Left ventricle myocardium inferior (tissue), 1 donor: ENCODE measurements around the gene QSOX1. TPM values are rescaled to one million over a fixed set of nuclear protein-coding genes. Genes with fewer than 3 reads are reported as not detected.
A peak's percentile ranks its signal among the peaks of the same experiment; 100 is the strongest.

Experiments used
- DNase-seq: peaks from one replicate; pipeline ENCODE4 v3.0.0-alpha.2; 2020
- H3K27ac ChIP-seq: fragments of 200-600 bp; replicated peaks from 2 replicates; pipeline ENCODE4 v1.8.0; 2021
- H3K27me3 ChIP-seq: fragments of 200-600 bp; 2 replicates; pipeline ENCODE4 v1.8.0; 2021; ENCODE audit warnings: low read depth
- H3K36me3 ChIP-seq: fragments of 200-600 bp; 2 replicates; pipeline ENCODE4 v1.8.0; 2021
- H3K4me1 ChIP-seq: fragments of 200-600 bp; 2 replicates; pipeline ENCODE4 v1.8.0; 2021
- H3K4me3 ChIP-seq: fragments of 200-600 bp; 2 replicates; pipeline ENCODE4 v1.8.0; 2021; ENCODE audit warnings: mild to moderate bottlenecking, moderate library complexity
- H3K9me3 ChIP-seq: fragments of 200-600 bp; replicated peaks from 2 replicates; pipeline ENCODE4 v1.8.0; 2021
- intact Hi-C: fragments of 100-400 bp; cut with micrococcal nuclease; formaldehyde crosslinking; loops from one replicate; pipeline ENCODE4 v1.11.0; 2022
- long read RNA-seq: library from polyadenylated mRNA; unstranded; transcript quantifications from one replicate; pipeline ENCODE4 v2.0.0, GENCODE V29; 2021
- total RNA-seq: library from RNA; stranded (reverse); fragmentation: NEBNext Ultra II Directional; extraction: Animal tissue kit (Norgen Biotek cat#: 25700); gene quantifications from one replicate; pipeline ENCODE4 v1.2.1, GENCODE V29; 2021
- TF ChIP-seq, protein P1 (sequence below): fragments of 200-600 bp; IDR thresholded peaks from 2 replicates; pipeline ENCODE4 v1.8.0; 2021; ENCODE audit warnings: antibody characterized with exemption, mild to moderate bottlenecking, borderline replicate concordance
- donor health status: DM: no; HTN: yes; CAD: no; lungs with severe emphysema.

QSOX1 gene, protein sequence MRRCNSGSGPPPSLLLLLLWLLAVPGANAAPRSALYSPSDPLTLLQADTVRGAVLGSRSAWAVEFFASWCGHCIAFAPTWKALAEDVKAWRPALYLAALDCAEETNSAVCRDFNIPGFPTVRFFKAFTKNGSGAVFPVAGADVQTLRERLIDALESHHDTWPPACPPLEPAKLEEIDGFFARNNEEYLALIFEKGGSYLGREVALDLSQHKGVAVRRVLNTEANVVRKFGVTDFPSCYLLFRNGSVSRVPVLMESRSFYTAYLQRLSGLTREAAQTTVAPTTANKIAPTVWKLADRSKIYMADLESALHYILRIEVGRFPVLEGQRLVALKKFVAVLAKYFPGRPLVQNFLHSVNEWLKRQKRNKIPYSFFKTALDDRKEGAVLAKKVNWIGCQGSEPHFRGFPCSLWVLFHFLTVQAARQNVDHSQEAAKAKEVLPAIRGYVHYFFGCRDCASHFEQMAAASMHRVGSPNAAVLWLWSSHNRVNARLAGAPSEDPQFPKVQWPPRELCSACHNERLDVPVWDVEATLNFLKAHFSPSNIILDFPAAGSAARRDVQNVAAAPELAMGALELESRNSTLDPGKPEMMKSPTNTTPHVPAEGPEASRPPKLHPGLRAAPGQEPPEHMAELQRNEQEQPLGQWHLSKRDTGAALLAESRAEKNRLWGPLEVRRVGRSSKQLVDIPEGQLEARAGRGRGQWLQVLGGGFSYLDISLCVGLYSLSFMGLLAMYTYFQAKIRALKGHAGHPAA
- total RNA-seq, result 102 TPM
- long read RNA-seq, full-length matches to known transcripts, result 144 of 233 reads
- long read RNA-seq, partial matches to known transcripts, result 54 of 233 reads
- long read RNA-seq, other reads (novel, unspliced or antisense), result 35 of 233 reads

DNA sequence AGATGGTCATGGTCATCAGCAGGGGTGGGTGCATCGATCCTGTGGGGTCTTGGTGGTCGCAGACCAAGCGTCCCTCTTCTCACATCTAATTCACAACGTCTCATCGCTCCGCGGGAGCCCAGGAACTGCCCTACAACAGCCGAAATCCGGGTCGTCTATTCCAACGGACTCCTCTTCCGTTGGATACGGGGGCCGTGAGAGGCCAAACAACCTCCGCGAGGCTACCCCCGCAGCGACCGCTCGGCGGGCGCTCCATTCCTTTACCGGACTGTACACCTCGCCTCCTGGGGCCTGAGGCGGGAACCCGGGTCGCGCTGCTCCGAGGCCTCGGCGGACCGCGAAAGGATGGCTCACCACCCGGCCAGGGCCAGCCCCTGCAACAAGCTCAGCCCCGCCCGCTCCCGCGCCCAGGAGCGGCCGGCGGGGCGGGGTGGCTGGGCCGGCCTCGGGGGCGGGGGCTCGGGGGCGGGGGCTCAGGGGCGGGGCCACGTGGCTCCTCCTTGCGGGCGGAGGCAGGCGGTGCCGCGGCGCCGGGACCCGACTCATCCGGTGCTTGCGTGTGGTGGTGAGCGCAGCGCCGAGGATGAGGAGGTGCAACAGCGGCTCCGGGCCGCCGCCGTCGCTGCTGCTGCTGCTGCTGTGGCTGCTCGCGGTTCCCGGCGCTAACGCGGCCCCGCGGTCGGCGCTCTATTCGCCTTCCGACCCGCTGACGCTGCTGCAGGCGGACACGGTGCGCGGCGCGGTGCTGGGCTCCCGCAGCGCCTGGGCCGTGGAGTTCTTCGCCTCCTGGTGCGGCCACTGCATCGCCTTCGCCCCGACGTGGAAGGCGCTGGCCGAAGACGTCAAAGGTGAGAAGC is at the start of gene QSOX1:
TSS of gene QSOX1 (plus strand) at position 545 of the 857 bp plus-strand sequence. CDS start at position 584, 39 bp downstream.
- Histone ChIP-seq H3K36me3 (no peaks in the 10 kb centered on the region), H3K4me1 (peaks cover 52% of the 10 kb centered on the region), H3K9me3 (no peaks in the 10 kb centered on the region), H3K4me3 (peak within 1 kb of the TSS; percentile 100), H3K27ac (peak within 1 kb of the TSS; percentile 99), H3K27me3 (no peaks in the 10 kb centered on the region)
- TF ChIP-seq, protein P1, sequence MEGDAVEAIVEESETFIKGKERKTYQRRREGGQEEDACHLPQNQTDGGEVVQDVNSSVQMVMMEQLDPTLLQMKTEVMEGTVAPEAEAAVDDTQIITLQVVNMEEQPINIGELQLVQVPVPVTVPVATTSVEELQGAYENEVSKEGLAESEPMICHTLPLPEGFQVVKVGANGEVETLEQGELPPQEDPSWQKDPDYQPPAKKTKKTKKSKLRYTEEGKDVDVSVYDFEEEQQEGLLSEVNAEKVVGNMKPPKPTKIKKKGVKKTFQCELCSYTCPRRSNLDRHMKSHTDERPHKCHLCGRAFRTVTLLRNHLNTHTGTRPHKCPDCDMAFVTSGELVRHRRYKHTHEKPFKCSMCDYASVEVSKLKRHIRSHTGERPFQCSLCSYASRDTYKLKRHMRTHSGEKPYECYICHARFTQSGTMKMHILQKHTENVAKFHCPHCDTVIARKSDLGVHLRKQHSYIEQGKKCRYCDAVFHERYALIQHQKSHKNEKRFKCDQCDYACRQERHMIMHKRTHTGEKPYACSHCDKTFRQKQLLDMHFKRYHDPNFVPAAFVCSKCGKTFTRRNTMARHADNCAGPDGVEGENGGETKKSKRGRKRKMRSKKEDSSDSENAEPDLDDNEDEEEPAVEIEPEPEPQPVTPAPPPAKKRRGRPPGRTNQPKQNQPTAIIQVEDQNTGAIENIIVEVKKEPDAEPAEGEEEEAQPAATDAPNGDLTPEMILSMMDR, result peak; percentile 57
- intact Hi-C loops, result no loop called here
- DNase-seq, result peak; percentile 90

DNA sequence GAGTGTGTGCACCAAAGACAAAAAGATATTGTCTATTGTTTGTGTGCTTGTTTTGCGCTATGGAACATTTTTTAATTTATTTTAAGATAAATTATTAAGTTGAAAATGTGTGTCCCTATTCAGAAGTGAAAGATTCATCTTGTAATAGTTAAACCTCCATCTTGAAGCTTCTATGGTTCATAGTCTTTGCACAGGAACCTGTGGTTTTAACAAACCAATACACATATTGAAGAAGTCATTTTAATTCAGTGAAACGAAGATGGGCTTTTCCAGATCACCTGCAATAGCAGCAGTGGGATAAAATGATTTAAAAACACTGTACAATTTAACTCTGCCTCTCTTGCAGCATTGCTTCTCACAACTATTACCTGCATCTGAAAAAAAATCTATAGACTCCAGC is 42.6 kb upstream of the QSOX1 start:
- intact Hi-C loops, result no loop called here
- Histone ChIP-seq H3K4me1 (peaks cover 42% of the 10 kb centered on the region), H3K36me3 (peaks cover 59% of the 10 kb centered on the region)

DNA sequence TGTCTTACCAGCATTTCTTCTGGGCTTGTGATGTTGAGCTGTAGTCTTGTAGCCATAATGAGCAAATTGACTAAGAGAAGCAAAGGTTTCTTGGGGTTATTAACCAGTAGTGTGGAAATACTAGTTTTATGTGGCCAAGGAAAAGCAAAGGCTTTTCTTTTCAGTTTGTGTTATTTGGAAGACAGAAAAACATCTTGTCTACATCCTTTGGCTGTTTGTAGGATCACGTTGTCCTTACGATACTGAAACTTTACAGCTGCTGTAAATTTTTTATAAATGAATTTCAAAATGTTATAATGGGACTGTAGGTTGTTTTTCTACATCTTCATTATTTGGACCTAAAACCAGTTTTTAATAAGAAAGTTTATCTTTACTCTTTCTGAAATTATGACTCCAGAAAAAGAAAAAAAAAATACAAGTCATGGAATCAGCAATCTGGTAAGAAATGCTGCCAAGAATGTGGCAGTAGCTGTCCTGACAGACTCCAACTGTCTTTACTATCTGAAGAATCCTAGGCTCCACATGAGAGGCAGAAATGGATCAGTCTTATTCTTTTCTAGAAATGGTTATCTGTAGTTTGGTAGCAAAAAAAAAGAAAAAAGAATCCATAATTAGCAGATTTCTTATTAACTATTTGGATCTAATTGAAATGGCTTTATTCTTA is 41.6 kb upstream of the QSOX1 start:
- Histone ChIP-seq H3K36me3 (peaks cover 50% of the 10 kb centered on the region), H3K4me1 (peaks cover 51% of the 10 kb centered on the region), H3K4me3 (no peak overlapping the region), H3K27ac (peak overlapping the region; percentile 61), H3K27me3 (no peaks in the 10 kb centered on the region), H3K9me3 (no peaks in the 10 kb centered on the region)
- no peak for DNase-seq
- intact Hi-C loops, result no loop called here
- TF ChIP-seq, protein P1, result no peak

More for the DNA sequence above, 42.6 kb upstream of the QSOX1 start:
- H3K9me3 ChIP-seq, result no peaks in the 10 kb centered on the region
- H3K27me3 ChIP-seq, result no peaks in the 10 kb centered on the region
- no peak for DNase-seq
- TF ChIP-seq, protein P1, result no peak
- H3K27ac ChIP-seq, result peak overlapping the region; percentile 61
- H3K4me3 ChIP-seq, result no peak overlapping the region

- DNase-seq, result no peak
- Histone ChIP-seq H3K27me3 (no peaks in the 10 kb centered on the region), H3K4me1 (peaks cover 51% of the 10 kb centered on the region), H3K36me3 (peaks cover 38% of the 10 kb centered on the region), H3K4me3 (no peak overlapping the region), H3K9me3 (no peaks in the 10 kb centered on the region), H3K27ac (peak overlapping the region; percentile 61)
- intact Hi-C loops, result no loop called here
- TF ChIP-seq, protein P1, result no peak
Observed at GRCh38 chr1:180114396-180114945, 40.2 kb upstream of the QSOX1 start.
